Measurements from ENCODE around the gene TIMM17A.

DNA sequence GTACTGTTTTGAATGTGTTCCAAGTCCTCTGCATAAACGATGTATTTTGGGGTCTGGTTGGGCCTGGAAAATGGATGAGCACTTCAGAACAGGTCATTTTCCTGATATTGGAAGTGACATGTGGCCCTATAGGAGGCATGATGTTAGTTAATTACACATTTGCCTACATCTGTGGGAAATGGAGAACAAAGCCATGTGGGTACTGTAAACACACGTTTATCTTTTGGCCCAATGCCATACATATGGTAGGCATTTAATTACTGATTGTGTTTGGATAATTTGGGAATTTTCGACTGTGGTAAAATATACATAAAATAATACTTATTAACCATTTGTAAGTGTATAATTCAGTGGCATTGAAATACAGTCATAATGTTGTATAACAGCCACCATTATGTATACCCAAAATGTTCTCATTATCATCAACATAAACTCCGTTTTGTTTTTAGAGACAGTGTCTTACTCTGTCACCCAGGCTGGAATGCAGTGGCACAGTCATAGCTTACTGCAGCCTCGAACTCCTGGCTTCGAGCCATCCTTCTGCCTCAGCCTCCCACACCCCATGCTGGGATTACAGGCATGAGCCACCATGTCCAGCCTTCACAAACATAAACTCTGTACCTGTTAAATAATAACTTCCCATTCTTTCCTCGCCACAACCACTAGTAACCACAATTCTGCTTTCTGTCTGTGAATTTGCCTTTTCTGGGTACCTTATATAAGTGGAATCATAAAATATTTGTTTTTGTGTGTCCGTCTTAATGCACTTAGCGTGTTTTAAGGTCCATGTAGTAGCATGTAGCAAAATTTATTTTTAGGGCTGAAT lies 15.2 kb downstream of the TIMM17A start:
- TF ChIP-seq, protein P1, sequence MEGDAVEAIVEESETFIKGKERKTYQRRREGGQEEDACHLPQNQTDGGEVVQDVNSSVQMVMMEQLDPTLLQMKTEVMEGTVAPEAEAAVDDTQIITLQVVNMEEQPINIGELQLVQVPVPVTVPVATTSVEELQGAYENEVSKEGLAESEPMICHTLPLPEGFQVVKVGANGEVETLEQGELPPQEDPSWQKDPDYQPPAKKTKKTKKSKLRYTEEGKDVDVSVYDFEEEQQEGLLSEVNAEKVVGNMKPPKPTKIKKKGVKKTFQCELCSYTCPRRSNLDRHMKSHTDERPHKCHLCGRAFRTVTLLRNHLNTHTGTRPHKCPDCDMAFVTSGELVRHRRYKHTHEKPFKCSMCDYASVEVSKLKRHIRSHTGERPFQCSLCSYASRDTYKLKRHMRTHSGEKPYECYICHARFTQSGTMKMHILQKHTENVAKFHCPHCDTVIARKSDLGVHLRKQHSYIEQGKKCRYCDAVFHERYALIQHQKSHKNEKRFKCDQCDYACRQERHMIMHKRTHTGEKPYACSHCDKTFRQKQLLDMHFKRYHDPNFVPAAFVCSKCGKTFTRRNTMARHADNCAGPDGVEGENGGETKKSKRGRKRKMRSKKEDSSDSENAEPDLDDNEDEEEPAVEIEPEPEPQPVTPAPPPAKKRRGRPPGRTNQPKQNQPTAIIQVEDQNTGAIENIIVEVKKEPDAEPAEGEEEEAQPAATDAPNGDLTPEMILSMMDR (IDR thresholded peaks at IDR 0.05; ENCODE audit: poor library complexity): no peak
- no peak for TF ChIP-seq EZH2phosphoT487 (IDR thresholded peaks at IDR 0.05; ENCODE audit: low read depth, severe bottlenecking, unreplicated experiment)

All from hepatocyte (in vitro differentiated cells).